Measurements from ENCODE around the gene IZUMO4.

GRCh38 chr19:2129022-2129421, 32.3 kb downstream of the IZUMO4 start:
- TF ChIP-seq POLR2A (IDR thresholded peaks at IDR 0.05) = no peak
- no peak for TF ChIP-seq CTCF (IDR thresholded peaks at IDR 0.05)
